ENCODE measurements around the gene DOK3. TPM values are rescaled to one million over a fixed set of nuclear protein-coding genes. Genes with fewer than 3 reads are reported as not detected.

Gene DOK3
- total and polyA plus RNA-seq, 2 of the 13 experiments (the other 11 are each of a cell fraction or from before 2014, with no cell fraction given): 1.4 to 1.5 TPM

DNA sequence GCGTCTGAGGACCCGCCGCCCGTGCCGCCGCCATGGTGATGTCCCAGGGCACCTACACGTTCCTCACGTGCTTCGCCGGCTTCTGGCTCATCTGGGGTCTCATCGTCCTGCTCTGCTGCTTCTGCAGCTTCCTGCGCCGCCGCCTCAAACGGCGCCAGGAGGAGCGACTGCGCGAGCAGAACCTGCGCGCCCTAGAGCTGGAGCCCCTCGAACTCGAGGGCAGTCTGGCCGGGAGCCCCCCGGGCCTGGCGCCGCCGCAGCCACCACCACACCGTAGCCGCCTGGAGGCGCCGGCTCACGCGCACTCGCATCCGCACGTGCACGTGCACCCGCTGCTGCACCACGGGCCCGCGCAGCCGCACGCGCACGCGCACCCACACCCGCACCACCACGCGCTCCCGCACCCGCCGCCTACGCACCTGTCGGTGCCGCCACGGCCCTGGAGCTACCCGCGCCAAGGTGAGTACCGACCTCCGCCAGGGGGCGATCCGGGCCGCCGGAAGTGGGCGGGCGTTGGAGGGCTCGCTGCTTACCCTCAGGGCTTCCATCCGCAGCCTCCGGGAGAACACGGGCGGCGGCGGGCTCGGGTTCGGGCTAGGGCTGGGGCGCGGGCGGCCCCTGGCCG lies 54.5 kb downstream of the DOK3 start (continued):
- TF ChIP-seq, protein P1, sequence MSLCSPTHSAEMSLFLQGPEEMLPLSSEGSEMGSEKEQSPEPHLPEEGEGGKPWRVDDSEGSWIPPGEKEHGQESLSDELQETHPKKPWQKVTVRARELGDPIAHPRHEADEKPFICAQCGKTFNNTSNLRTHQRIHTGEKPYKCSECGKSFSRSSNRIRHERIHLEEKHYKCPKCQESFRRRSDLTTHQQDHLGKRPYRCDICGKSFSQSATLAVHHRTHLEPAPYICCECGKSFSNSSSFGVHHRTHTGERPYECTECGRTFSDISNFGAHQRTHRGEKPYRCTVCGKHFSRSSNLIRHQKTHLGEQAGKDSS (CRISPR knock-in tag; IDR thresholded peaks at IDR 0.05; ENCODE audit: borderline replicate concordance, low read depth): peak; percentile 54; the same call in 1 of the 2 replicates
- TF ChIP-seq MIER2 (CRISPR knock-in tag; IDR thresholded peaks at IDR 0.05) (no peak), AGO1 (IDR thresholded peaks at IDR 0.05; ENCODE audit: low read depth, low read length, poor library complexity, severe bottlenecking) (no peak), ZFP36 (IDR thresholded peaks at IDR 0.05; ENCODE audit: borderline replicate concordance, low read depth, low read length, partially characterized antibody) (no peak), HNRNPK (IDR thresholded peaks at IDR 0.05; ENCODE audit: low read depth, low read length, poor library complexity, severe bottlenecking) (peak; percentile 12), ARNT2 (CRISPR knock-in tag; IDR thresholded peaks at IDR 0.05; ENCODE audit: low read depth) (peak; percentile 95), ZNF30 (CRISPR knock-in tag; IDR thresholded peaks at IDR 0.05) (no peak), ZNF251 (CRISPR knock-in tag; IDR thresholded peaks at IDR 0.05) (no peak), ZNF12 (CRISPR knock-in tag; IDR thresholded peaks at IDR 0.05) (no peak), GPN1 (CRISPR knock-in tag; IDR thresholded peaks at IDR 0.05; ENCODE audit: borderline replicate concordance) (no peak), GTF2F1 (IDR thresholded peaks at IDR 0.05; ENCODE audit: low read length) (no peak), NPAS2 (CRISPR knock-in tag; IDR thresholded peaks at IDR 0.05; ENCODE audit: borderline replicate concordance) (no peak), MEF2D (CRISPR knock-in tag; IDR thresholded peaks at IDR 0.05) (peak; percentile 56; the same call in 1 of the 2 replicates), RORA (CRISPR knock-in tag; IDR thresholded peaks at IDR 0.05) (no peak), HNRNPH1 (optimal IDR thresholded peaks at IDR 0.05; ENCODE audit: low read depth, low read length) (no peak), SRSF4 (IDR thresholded peaks at IDR 0.05; ENCODE audit: low read depth, low read length, poor library complexity, severe bottlenecking) (no peak), ZSCAN25 (CRISPR knock-in tag; IDR thresholded peaks at IDR 0.05) (peak; percentile 49; the same call in 1 of the 2 replicates), KLF6 (CRISPR knock-in tag; IDR thresholded peaks at IDR 0.05) (no peak), MTA1 (CRISPR knock-in tag; IDR thresholded peaks at IDR 0.05; ENCODE audit: borderline replicate concordance) (peak; percentile 60), ZNF138 (CRISPR knock-in tag; IDR thresholded peaks at IDR 0.05; ENCODE audit: low read depth) (no peak)
- TF ChIP-seq, protein P2, sequence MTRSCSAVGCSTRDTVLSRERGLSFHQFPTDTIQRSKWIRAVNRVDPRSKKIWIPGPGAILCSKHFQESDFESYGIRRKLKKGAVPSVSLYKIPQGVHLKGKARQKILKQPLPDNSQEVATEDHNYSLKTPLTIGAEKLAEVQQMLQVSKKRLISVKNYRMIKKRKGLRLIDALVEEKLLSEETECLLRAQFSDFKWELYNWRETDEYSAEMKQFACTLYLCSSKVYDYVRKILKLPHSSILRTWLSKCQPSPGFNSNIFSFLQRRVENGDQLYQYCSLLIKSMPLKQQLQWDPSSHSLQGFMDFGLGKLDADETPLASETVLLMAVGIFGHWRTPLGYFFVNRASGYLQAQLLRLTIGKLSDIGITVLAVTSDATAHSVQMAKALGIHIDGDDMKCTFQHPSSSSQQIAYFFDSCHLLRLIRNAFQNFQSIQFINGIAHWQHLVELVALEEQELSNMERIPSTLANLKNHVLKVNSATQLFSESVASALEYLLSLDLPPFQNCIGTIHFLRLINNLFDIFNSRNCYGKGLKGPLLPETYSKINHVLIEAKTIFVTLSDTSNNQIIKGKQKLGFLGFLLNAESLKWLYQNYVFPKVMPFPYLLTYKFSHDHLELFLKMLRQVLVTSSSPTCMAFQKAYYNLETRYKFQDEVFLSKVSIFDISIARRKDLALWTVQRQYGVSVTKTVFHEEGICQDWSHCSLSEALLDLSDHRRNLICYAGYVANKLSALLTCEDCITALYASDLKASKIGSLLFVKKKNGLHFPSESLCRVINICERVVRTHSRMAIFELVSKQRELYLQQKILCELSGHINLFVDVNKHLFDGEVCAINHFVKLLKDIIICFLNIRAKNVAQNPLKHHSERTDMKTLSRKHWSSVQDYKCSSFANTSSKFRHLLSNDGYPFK (CRISPR knock-in tag; IDR thresholded peaks at IDR 0.05; ENCODE audit: borderline replicate concordance): no peak; the same call in 1 of the 2 replicates
- TF ChIP-seq, protein P3, sequence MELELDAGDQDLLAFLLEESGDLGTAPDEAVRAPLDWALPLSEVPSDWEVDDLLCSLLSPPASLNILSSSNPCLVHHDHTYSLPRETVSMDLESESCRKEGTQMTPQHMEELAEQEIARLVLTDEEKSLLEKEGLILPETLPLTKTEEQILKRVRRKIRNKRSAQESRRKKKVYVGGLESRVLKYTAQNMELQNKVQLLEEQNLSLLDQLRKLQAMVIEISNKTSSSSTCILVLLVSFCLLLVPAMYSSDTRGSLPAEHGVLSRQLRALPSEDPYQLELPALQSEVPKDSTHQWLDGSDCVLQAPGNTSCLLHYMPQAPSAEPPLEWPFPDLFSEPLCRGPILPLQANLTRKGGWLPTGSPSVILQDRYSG (CRISPR knock-in tag; IDR thresholded peaks at IDR 0.05): peak; percentile 73; the same call in 1 of the 2 replicates
- TF ChIP-seq, protein P4, sequence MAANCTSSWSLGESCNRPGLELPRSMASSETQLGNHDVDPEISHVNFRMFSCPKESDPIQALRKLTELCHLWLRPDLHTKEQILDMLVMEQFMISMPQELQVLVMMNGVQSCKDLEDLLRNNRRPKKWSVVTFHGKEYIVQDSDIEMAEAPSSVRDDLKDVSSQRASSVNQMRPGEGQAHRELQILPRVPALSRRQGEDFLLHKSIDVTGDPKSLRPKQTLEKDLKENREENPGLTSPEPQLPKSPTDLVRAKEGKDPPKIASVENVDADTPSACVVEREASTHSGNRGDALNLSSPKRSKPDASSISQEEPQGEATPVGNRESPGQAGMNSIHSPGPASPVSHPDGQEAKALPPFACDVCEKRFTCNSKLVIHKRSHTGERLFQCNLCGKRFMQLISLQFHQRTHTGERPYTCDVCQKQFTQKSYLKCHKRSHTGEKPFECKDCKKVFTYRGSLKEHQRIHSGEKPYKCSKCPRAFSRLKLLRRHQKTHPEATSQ (CRISPR knock-in tag; IDR thresholded peaks at IDR 0.05; ENCODE audit: borderline replicate concordance): no peak
